GM12878 (cell line): ENCODE results near the gene SIVA1.

ENCODE experiments used
- BCLAF1 ChIP-seq: fragments of 450-650 bp; IDR thresholded peaks from 2 replicates; pipeline ENCODE4 v1.6.1; 2017; ENCODE audit warnings: antibody characterized with exemption, mild to moderate bottlenecking, moderate library complexity
- BMI1 ChIP-seq: fragments of 450-650 bp; IDR thresholded peaks from 2 replicates; pipeline ENCODE4 v1.6.1; 2016; ENCODE audit warnings: mild to moderate bottlenecking, moderate library complexity, borderline replicate concordance
- CBX3 ChIP-seq: fragments of 200-600 bp; sonication (generic); IDR thresholded peaks from 2 replicates; pipeline ENCODE4 v1.6.1; 2016; ENCODE audit warnings: low read depth, borderline replicate concordance
- CREM ChIP-seq: IDR thresholded peaks from 2 replicates; pipeline ENCODE4 v1.6.1; 2014; ENCODE audit warnings: antibody characterized with exemption, low read depth
- CTCF ChIP-seq, 3 experiments: IDR thresholded peaks in 2 of 3; conservative IDR thresholded peaks in 1 of 3; 2 replicates each; pipeline ENCODE4 v1.5.1; 2011; ENCODE audit warnings: low read depth in 3 of 3, low read length in 3 of 3, mild to moderate bottlenecking in 3 of 3, control low read depth in 2 of 3, moderate library complexity in 2 of 3, inconsistent platforms in 1 of 3, mixed read lengths in 1 of 3; ENCODE audit not compliant: control insufficient read depth in 2 of 3, insufficient read depth in 1 of 3; ENCODE audit errors: extremely low read depth in 1 of 3
- ELK1 ChIP-seq: IDR thresholded peaks from 2 replicates; pipeline ENCODE4 v1.6.1; 2012; ENCODE audit warnings: low read depth, low read length, improper control_type of control experiment
- EZH2 ChIP-seq: IDR thresholded peaks from 2 replicates; pipeline ENCODE4 v1.6.1; 2012; ENCODE audit warnings: low read depth, mild to moderate bottlenecking, control low read depth, inconsistent platforms, low read length, borderline replicate concordance; ENCODE audit not compliant: control insufficient read depth
- KAT2A ChIP-seq: conservative IDR thresholded peaks from 2 replicates; pipeline ENCODE4 v1.6.1; 2011; ENCODE audit warnings: low read depth, low read length; ENCODE audit not compliant: control insufficient read depth
- MAX ChIP-seq: IDR thresholded peaks from 2 replicates; pipeline ENCODE4 v1.6.1; 2012; ENCODE audit warnings: low read depth, low read length, improper control_type of control experiment
- MTA3 ChIP-seq: IDR thresholded peaks from 2 replicates; pipeline ENCODE4 v1.6.1; 2012; ENCODE audit warnings: low read length, inconsistent platforms, borderline replicate concordance
- NFXL1 ChIP-seq: fragments of 450-650 bp; IDR thresholded peaks from 2 replicates; pipeline ENCODE4 v1.6.1; 2017; ENCODE audit warnings: antibody characterized with exemption, mild to moderate bottlenecking, borderline replicate concordance
- NR2C2 ChIP-seq: IDR thresholded peaks from 2 replicates; pipeline ENCODE4 v1.6.1; 2011; ENCODE audit warnings: borderline replicate concordance, low read depth; ENCODE audit not compliant: control insufficient read depth, insufficient read length
- POLR2AphosphoS5 ChIP-seq: IDR thresholded peaks from 2 replicates; pipeline ENCODE4 v1.6.1; 2011; ENCODE audit warnings: mild to moderate bottlenecking, low read length, inconsistent platforms
- SIX5 ChIP-seq: IDR thresholded peaks from 2 replicates; pipeline ENCODE4 v1.6.1; 2011; ENCODE audit warnings: mild to moderate bottlenecking, low read depth, low read length, moderate library complexity; ENCODE audit not compliant: severe bottlenecking

- no peak for TF ChIP-seq MTA3
- TF ChIP-seq CBX3, result no peak
- no peak for TF ChIP-seq KAT2A
- TF ChIP-seq CTCF (IDR thresholded peaks at IDR 0.05 in 2 of 3, conservative IDR thresholded peaks at IDR 0.05 in 1 of 3; ENCODE audit: control insufficient read depth in 2 of 3, extremely low read depth in 1 of 3, insufficient read depth in 1 of 3, low read depth in 3 of 3, low read length in 3 of 3), result peak in 2 of 3 experiments; percentile 4 to 16; a peak in 1 of 6 replicates
- no peak for TF ChIP-seq ELK1
- no peak for TF ChIP-seq NFXL1
- TF ChIP-seq MAX, result no peak
- TF ChIP-seq POLR2AphosphoS5, result no peak
- no peak for TF ChIP-seq BMI1
- no peak for TF ChIP-seq BCLAF1
- no peak for TF ChIP-seq SIX5
- no peak for TF ChIP-seq EZH2
- TF ChIP-seq CREM, result no peak
- TF ChIP-seq NR2C2, result no peak
Measured at GRCh38 chr14:104792945-104793702, 40.2 kb downstream of the SIVA1 start.
